DMS53 treated with DMSO at 0.1 percent for 48 hours (cell line): ENCODE results near the gene UCN3.
"Not testable (repeated sequence)": the region's sequence is repeated elsewhere in the genome, so short reads cannot be mapped to it uniquely, and the experiment has no call there.

Source experiments
- DNase-seq: peaks from one replicate; lab custom pipeline; 2025; ENCODE audit not compliant: unreplicated experiment; lab: John Stamatoyannopoulos, UW

UCN3 gene

GRCh38 chr10:5365928-5366327 is 1.2 kb downstream of the UCN3 start:
- DNase-seq, result no peak

- DNase-seq, result no peak
Observed at GRCh38 chr10:5369362-5370158, 4.8 kb downstream of the UCN3 start.

- no peak for DNase-seq
Observed at GRCh38 chr10:5370493-5371352, 6.0 kb downstream of the UCN3 start.

- DNase-seq, result no peak
Observed at GRCh38 chr10:5373307-5373706, 8.5 kb downstream of the UCN3 start.

GRCh38 chr10:5373891-5374611 is 9.3 kb downstream of the UCN3 start:
- no peak for DNase-seq

- DNase-seq, result no peak
Observed at GRCh38 chr10:5376450-5376849, 11.7 kb downstream of the UCN3 start.

GRCh38 chr10:5379202-5379601 is 14.4 kb downstream of the UCN3 start:
- not testable (repeated sequence) for DNase-seq

- not testable (repeated sequence) for DNase-seq
Observed at GRCh38 chr10:5380395-5380794, 15.6 kb downstream of the UCN3 start.

GRCh38 chr10:5381187-5381586 is 16.4 kb downstream of the UCN3 start:
- no peak for DNase-seq

- no peak for DNase-seq
Observed at GRCh38 chr10:5385224-5385623, 20.5 kb downstream of the UCN3 start.

GRCh38 chr10:5387169-5387568 is 22.4 kb downstream of the UCN3 start:
- DNase-seq, result no peak

- no peak for DNase-seq
Observed at GRCh38 chr10:5390607-5391205, 25.9 kb downstream of the UCN3 start.

- DNase-seq, result no peak
Observed at GRCh38 chr10:5391790-5392189, 27.0 kb downstream of the UCN3 start.

GRCh38 chr10:5393529-5393928 is 28.8 kb downstream of the UCN3 start:
- no peak for DNase-seq

- DNase-seq, result no peak
Observed at GRCh38 chr10:5395168-5395567, 30.4 kb downstream of the UCN3 start.

GRCh38 chr10:5396556-5397300 is 32.0 kb downstream of the UCN3 start:
- DNase-seq, result no peak

GRCh38 chr10:5399332-5399731 is 34.6 kb downstream of the UCN3 start:
- DNase-seq, result no peak

- DNase-seq, result no peak
Observed at GRCh38 chr10:5400468-5401240, 35.9 kb downstream of the UCN3 start.

- DNase-seq, result no peak
Observed at GRCh38 chr10:5402798-5403197, 38.0 kb downstream of the UCN3 start.
